ENCODE results near the gene RASGRF1. TPM values are rescaled to one million over a fixed set of nuclear protein-coding genes. Genes with fewer than 3 reads are reported as not detected.
"Not testable (repeated sequence)": the region's sequence is repeated elsewhere in the genome, so short reads cannot be mapped to it uniquely, and the experiment has no call there.

Gene RASGRF1
- total RNA-seq, 2 experiments from 2014 or later = 0.02 TPM; not detected in 1

DNA sequence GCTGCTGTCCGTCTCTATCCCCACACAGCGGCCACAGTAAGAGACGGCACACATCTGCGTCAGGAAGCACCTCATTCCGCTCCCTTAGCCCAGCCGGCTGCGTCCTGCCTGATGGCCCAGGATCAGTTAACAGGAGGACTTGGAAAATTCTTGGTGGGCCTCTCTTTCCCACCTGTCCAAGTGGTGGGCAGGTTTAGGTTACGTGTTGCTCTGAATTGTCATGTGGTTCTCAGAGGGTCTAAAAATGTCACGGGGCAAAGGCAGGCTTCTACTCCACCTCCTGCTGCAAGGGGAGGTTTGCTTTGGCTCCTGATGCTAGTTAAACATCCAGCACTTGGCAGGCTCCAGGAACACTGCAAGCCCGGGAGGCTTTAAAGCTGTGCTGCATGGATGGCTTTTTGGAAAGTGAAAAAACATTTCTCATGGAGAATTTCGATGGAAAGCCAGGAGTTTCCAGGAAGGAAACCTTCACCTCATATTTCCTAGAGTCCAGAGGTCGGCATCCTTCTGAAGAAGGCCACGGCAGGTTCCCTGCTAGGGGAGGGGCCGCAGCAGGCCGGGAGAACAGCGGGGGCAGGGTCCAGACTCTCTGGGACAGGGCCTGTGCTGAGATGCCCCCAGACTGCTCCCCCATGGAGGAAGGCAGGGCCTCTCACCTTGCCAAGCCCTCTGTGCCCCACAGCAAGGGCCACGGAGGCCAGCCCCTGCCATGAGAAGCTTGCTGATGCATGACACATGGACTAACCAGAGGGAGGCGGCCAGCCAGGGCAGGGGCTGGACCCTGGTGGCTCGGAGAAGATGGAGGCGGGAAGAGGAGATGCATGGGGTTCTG lies 156.5 kb downstream of the RASGRF1 start:
- peaks cover 28% of the 10 kb centered on the region for H3K4me1 Mint-ChIP-seq
- H3K27me3 Mint-ChIP-seq = peaks cover 2% of the 10 kb centered on the region
- H3K36me3 Mint-ChIP-seq = peaks cover 5% of the 10 kb centered on the region
- no peak for ATAC-seq
- no peak overlapping the region for H3K4me3 Mint-ChIP-seq
- CTCF ChIA-PET = no interaction called here
- no peak for DNase-seq
- no peak overlapping the region for H3K27ac Mint-ChIP-seq
- no peaks in the 10 kb centered on the region for H3K9me3 Mint-ChIP-seq (ENCODE audit: low read depth)

DNA sequence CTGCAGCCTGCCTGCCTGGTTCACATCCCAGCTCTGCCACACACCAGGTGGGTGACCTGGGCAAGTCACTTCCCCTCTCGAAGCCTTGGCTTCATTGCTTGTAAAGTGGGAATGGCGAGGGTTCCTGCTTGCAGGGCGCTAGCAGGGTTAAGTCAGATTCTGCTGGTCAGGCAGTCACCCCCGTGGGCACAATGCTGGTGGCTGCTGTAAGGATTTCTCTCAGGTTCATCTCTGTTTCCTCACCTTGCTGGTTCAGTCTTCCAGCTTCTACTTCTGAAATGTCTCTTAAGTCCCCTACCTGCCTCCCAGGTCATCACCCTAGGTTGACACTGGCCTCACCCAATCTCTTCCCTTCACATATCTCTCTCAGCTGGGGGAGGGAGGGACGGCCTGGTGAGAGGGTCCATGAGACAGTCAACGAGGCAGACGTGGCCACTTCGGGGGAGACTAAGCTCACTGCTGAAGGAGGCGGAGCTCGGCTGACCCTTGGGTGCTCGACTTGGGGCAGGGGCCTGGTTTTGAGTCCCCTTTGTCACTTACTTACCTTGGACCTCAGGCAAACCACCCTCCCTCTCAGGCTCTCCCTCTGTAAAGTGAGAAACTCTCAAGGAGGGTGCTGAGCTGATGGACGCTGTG lies 157.3 kb downstream of the RASGRF1 start:
- ATAC-seq = no peak
- Mint-ChIP-seq H3K36me3 (peaks cover 1% of the 10 kb centered on the region), H3K27me3 (peaks cover under 1% of the 10 kb centered on the region), H3K4me1 (peaks cover 21% of the 10 kb centered on the region), H3K9me3 (ENCODE audit: low read depth) (no peaks in the 10 kb centered on the region), H3K27ac (no peak overlapping the region), H3K4me3 (no peak overlapping the region)
- DNase-seq = no peak
- CTCF ChIA-PET = no interaction called here

GRCh38 chr15:78932258-78932808 lies 158.2 kb downstream of the RASGRF1 start:
- Mint-ChIP-seq H3K4me3 (no peak overlapping the region), H3K9me3 (ENCODE audit: low read depth) (no peaks in the 10 kb centered on the region), H3K27me3 (no peaks in the 10 kb centered on the region), H3K4me1 (peaks cover 13% of the 10 kb centered on the region), H3K27ac (no peak overlapping the region), H3K36me3 (peaks cover 2% of the 10 kb centered on the region)
- CTCF ChIA-PET = no interaction called here
- no peak for DNase-seq
- no peak for ATAC-seq

GRCh38 chr15:78931439-78932257 lies 158.9 kb downstream of the RASGRF1 start:
- no peak for ATAC-seq
- no peaks in the 10 kb centered on the region for H3K9me3 Mint-ChIP-seq (ENCODE audit: low read depth)
- CTCF ChIA-PET = no interaction called here

GRCh38 chr15:78930577-78931388 lies 159.8 kb downstream of the RASGRF1 start:
- CTCF ChIA-PET = interaction anchor here (0.7 to 1.3 kb wide), 2 partner anchors 10 to 22 kb away, joined by 3 read pairs; no protein-coding TSS in a partner anchor
- no peak overlapping the region for H3K4me3 Mint-ChIP-seq
- DNase-seq (no peak), ATAC-seq (no peak)
- H3K9me3 Mint-ChIP-seq (ENCODE audit: low read depth) = no peaks in the 10 kb centered on the region
- H3K27me3 Mint-ChIP-seq = no peaks in the 10 kb centered on the region
- H3K4me1 Mint-ChIP-seq = peaks cover 2% of the 10 kb centered on the region
- peaks cover 2% of the 10 kb centered on the region for H3K36me3 Mint-ChIP-seq
- no peak overlapping the region for H3K27ac Mint-ChIP-seq

More at GRCh38 chr15:78931439-78932257, 158.9 kb downstream of the RASGRF1 start:
- Mint-ChIP-seq H3K4me3 (no peak overlapping the region), H3K27me3 (no peaks in the 10 kb centered on the region), H3K36me3 (peaks cover 2% of the 10 kb centered on the region), H3K27ac (no peak overlapping the region), H3K4me1 (peaks cover 6% of the 10 kb centered on the region)
- no peak for DNase-seq

GRCh38 chr15:78929536-78930264 lies 160.9 kb downstream of the RASGRF1 start:
- Mint-ChIP-seq H3K4me1 (peaks cover 1% of the 10 kb centered on the region), H3K36me3 (peaks cover 2% of the 10 kb centered on the region), H3K4me3 (no peak overlapping the region), H3K27me3 (no peaks in the 10 kb centered on the region), H3K27ac (no peak overlapping the region), H3K9me3 (ENCODE audit: low read depth) (no peaks in the 10 kb centered on the region)
- CTCF ChIA-PET = interaction anchor here (1.3 kb wide), 1 partner anchor 9 kb away, joined by 3 read pairs; no protein-coding TSS in a partner anchor
- ATAC-seq (no peak), DNase-seq (no peak)

- Mint-ChIP-seq H3K4me1 (no peaks in the 10 kb centered on the region), H3K27me3 (no peaks in the 10 kb centered on the region), H3K36me3 (peaks cover 2% of the 10 kb centered on the region), H3K27ac (no peak overlapping the region), H3K9me3 (ENCODE audit: low read depth) (no peaks in the 10 kb centered on the region), H3K4me3 (no peak overlapping the region)
- CTCF ChIA-PET = interaction anchor here (0.7 kb wide), 1 partner anchor 13 kb away, joined by 3 read pairs; no protein-coding TSS in a partner anchor
- DNase-seq = no peak
- ATAC-seq = no peak
Measured at GRCh38 chr15:78928616-78929093, 161.9 kb downstream of the RASGRF1 start.

DNA sequence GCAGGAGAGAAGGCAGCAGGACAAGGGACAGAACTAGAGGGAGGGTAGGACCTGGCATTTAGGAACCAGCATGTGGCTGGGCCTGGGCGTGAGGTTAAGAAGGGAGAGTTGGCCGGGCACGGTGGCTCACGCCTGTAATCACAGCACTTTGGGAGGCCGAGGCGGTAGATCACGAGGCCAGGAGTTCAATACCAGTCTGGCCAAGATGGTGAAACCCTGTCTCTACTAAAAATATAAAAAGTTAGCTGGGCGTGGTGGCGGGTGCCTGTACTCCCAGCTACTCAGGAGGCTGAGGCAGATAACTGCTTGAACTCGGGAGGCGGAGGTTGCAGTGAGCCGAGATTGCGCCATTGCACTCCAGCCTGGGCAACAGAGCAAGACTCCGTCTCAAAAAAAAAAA lies 162.4 kb downstream of the RASGRF1 start:
- not testable (repeated sequence) for H3K9me3 Mint-ChIP-seq (ENCODE audit: low read depth); H3K27ac Mint-ChIP-seq; H3K27me3 Mint-ChIP-seq; H3K4me3 Mint-ChIP-seq; H3K4me1 Mint-ChIP-seq; H3K36me3 Mint-ChIP-seq; ATAC-seq; DNase-seq
- CTCF ChIA-PET = interaction anchor here (0.7 kb wide), 1 partner anchor 14 kb away, joined by 3 read pairs; no protein-coding TSS in a partner anchor

GRCh38 chr15:78927077-78927790 lies 163.3 kb downstream of the RASGRF1 start:
- DNase-seq = no peak
- no peak for ATAC-seq
- H3K27ac Mint-ChIP-seq = no peak overlapping the region
- no peaks in the 10 kb centered on the region for H3K4me1 Mint-ChIP-seq
- peaks cover 6% of the 10 kb centered on the region for H3K36me3 Mint-ChIP-seq
- CTCF ChIA-PET = no interaction called here
- no peak overlapping the region for H3K4me3 Mint-ChIP-seq
- H3K9me3 Mint-ChIP-seq (ENCODE audit: low read depth) = no peaks in the 10 kb centered on the region
- H3K27me3 Mint-ChIP-seq = no peaks in the 10 kb centered on the region

GRCh38 chr15:78925956-78926743 lies 164.4 kb downstream of the RASGRF1 start:
- CTCF ChIA-PET = interaction anchor here (0.6 to 1.3 kb wide), 2 partner anchors 259 to 355 kb away, joined by 3 to 5 read pairs; no protein-coding TSS in a partner anchor
- no peak for ATAC-seq

More at GRCh38 chr15:78925956-78926743, 164.4 kb downstream of the RASGRF1 start:
- peaks cover 12% of the 10 kb centered on the region for H3K36me3 Mint-ChIP-seq
- H3K4me1 Mint-ChIP-seq = no peaks in the 10 kb centered on the region
- no peak overlapping the region for H3K4me3 Mint-ChIP-seq
- DNase-seq = no peak
- no peaks in the 10 kb centered on the region for H3K9me3 Mint-ChIP-seq (ENCODE audit: low read depth)
- no peak overlapping the region for H3K27ac Mint-ChIP-seq
- H3K27me3 Mint-ChIP-seq = no peaks in the 10 kb centered on the region

Data from activated CD8-positive, alpha-beta memory T cell treated with anti-CD3 and anti-CD28 coated beads, Interleukin-2, amount 10 ng/mL, durations not matched to agents 7 days and 5 days (primary cell).